K562 (cell line): ENCODE measurements around the gene TARBP2. TPM values are rescaled to one million over a fixed set of nuclear protein-coding genes. Genes with fewer than 3 reads are reported as not detected.
A peak's percentile ranks its signal among the peaks of the same experiment; 100 is the strongest.

Source experiments
- BRF1 ChIP-seq: IDR thresholded peaks from 3 replicates; pipeline ENCODE4 v1.6.1; 2011; ENCODE audit warnings: borderline replicate concordance, mild to moderate bottlenecking; ENCODE audit not compliant: insufficient read length; ENCODE audit errors: extremely low read depth
- FOXM1 ChIP-seq, 2 experiments: fragments of 450-650 bp in 1 of 2; sonication (generic) in 1 of 2; formaldehyde crosslinking in 1 of 2; IDR thresholded peaks; 2 replicates each; pipeline versions ENCODE4 v1.6.1 to v1.9.0; 2017 to 2022; ENCODE audit warnings: low read depth in 2 of 2, mild to moderate bottlenecking in 2 of 2, missing genetic modification reagents in 1 of 2, moderate library complexity in 1 of 2
- GABPB1 ChIP-seq: sonication (generic); formaldehyde crosslinking; IDR thresholded peaks from 2 replicates; pipeline ENCODE4 v1.8.0; 2022; ENCODE audit warnings: mild to moderate bottlenecking, missing genetic modification reagents
- GABPB2 ChIP-seq: fragments of 250-450 bp; sonication (Bioruptor Pico); conservative IDR thresholded peaks from 2 replicates; pipeline ENCODE4 v1.5.1; 2021; ENCODE audit warnings: mild to moderate bottlenecking
- HNRNPK ChIP-seq: fragments of 200-400 bp; formaldehyde crosslinking; IDR thresholded peaks from one replicate; pipeline ENCODE4 v1.6.1; 2018; ENCODE audit warnings: mild to moderate bottlenecking, low read depth, low read length; ENCODE audit not compliant: poor library complexity, severe bottlenecking
- JUND ChIP-seq, 2 experiments: IDR thresholded peaks; 2 replicates in 1 of 2; 3 replicates in 1 of 2; pipeline ENCODE4 v1.6.1; 2011; ENCODE audit warnings: borderline replicate concordance in 2 of 2, low read depth in 2 of 2, low read length in 2 of 2, improper control_type of control experiment in 1 of 2, missing biosample characterization in 1 of 2, missing genetic modification characterization in 1 of 2, missing genetic modification reagents in 1 of 2
- KDM1A ChIP-seq, 2 experiments: fragments of 450-650 bp; IDR thresholded peaks; 2 replicates each; pipeline ENCODE4 v1.6.1; 2016; ENCODE audit warnings: mild to moderate bottlenecking in 2 of 2
- NFE2 ChIP-seq: IDR thresholded peaks from 2 replicates; pipeline ENCODE4 v1.6.1; 2014; ENCODE audit warnings: antibody characterized with exemption, low read depth
- NR1H2 ChIP-seq: sonication (generic); formaldehyde crosslinking; IDR thresholded peaks from 2 replicates; pipeline ENCODE4 v1.4.0; 2020; ENCODE audit warnings: mild to moderate bottlenecking, missing genetic modification reagents
- RBBP5 ChIP-seq: fragments of 200-600 bp; sonication (generic); IDR thresholded peaks from 2 replicates; pipeline ENCODE4 v1.6.1; 2012; ENCODE audit warnings: borderline replicate concordance, mild to moderate bottlenecking, low read length, control low read depth, inconsistent platforms; ENCODE audit not compliant: insufficient read depth, poor library complexity, severe bottlenecking
- SNIP1 ChIP-seq: fragments of 450-650 bp; IDR thresholded peaks from 2 replicates; pipeline ENCODE4 v1.7.1; 2017; ENCODE audit warnings: low read depth, mild to moderate bottlenecking
- ZC3H4 ChIP-seq: sonication (generic); formaldehyde crosslinking; IDR thresholded peaks from 2 replicates; pipeline ENCODE4 v1.9.0; 2021; ENCODE audit warnings: missing genetic modification reagents, borderline replicate concordance
- ZFP30 ChIP-seq: fragments of 250-450 bp; sonication (Bioruptor Pico); IDR thresholded peaks from 2 replicates; pipeline ENCODE4 v1.8.0; 2022; ENCODE audit warnings: moderate library complexity, mild to moderate bottlenecking, inconsistent platforms, borderline replicate concordance
- ZFPM2 ChIP-seq: fragments of 250-450 bp; sonication (Bioruptor Pico); IDR thresholded peaks from 2 replicates; pipeline ENCODE4 v1.5.1; 2022; ENCODE audit warnings: mild to moderate bottlenecking
- ZHX1 ChIP-seq: fragments of 150-350 bp; conservative IDR thresholded peaks from 2 replicates; pipeline ENCODE4 v1.6.1; 2014; ENCODE audit warnings: low read length
- ZNF133 ChIP-seq: fragments of 250-450 bp; sonication (Bioruptor Pico); IDR thresholded peaks from 2 replicates; pipeline ENCODE4 v1.4.0; 2020; ENCODE audit warnings: mild to moderate bottlenecking
- ZNF830 ChIP-seq: fragments of 250-450 bp; sonication (Bioruptor Pico); IDR thresholded peaks from 2 replicates; pipeline ENCODE4 v1.5.0; 2021; ENCODE audit warnings: mild to moderate bottlenecking
- ZSCAN32 ChIP-seq: fragments of 450-650 bp; formaldehyde crosslinking; IDR thresholded peaks from 2 replicates; pipeline ENCODE4 v1.4.0; 2020; ENCODE audit warnings: mild to moderate bottlenecking, moderate library complexity
- polyA plus RNA-seq, 8 experiments: library from polyadenylated mRNA; depleted of rRNA in 4 of 8; stranded (reverse) in 5 of 8; unstranded in 3 of 8; fragments of >200 nt; fragmentation: Nextera tagmentation in 2 of 8; fragmentation: Illumina TruSeq in 1 of 8; extraction: Ambion mirVana in 2 of 8; extraction: Trizol in 1 of 8; gene quantifications; 2 replicates each; pipeline versions ENCODE4 v1.2.1 to v1.2.3, GENCODE V29; 2011 to 2014; ENCODE audit warnings: inconsistent platforms in 1 of 8, missing spikeins in 1 of 8
- total RNA-seq, 7 experiments: library from RNA; depleted of rRNA in 6 of 7; stranded (reverse); fragments of >200 nt in 6 of 7; fragmentation: Illumina TruSeq in 2 of 7; extraction: Trizol in 2 of 7; gene quantifications; 2 replicates each; pipeline versions ENCODE4 v1.2.1 to v1.2.3, GENCODE V29; 2011 to 2021; ENCODE audit warnings: low replicate concordance in 1 of 7
- TF ChIP-seq, protein P1 (sequence below): sonication (generic); formaldehyde crosslinking; IDR thresholded peaks from 2 replicates; pipeline ENCODE4 v1.8.0; 2022; ENCODE audit warnings: missing genetic modification reagents, mild to moderate bottlenecking, borderline replicate concordance
- TF ChIP-seq, protein P2 (sequence below): fragments of 200-800 bp; sonication (Bioruptor generic); IDR thresholded peaks from 2 replicates; pipeline ENCODE4 v1.6.1; 2017; ENCODE audit warnings: missing genetic modification characterization, missing compliant biosample characterization

The TARBP2 gene
- total and polyA plus RNA-seq, 9 of the 15 experiments (the other 6 are each of a cell fraction or from before 2014, with no cell fraction given) = 5.6 to 69.0 (median 44.6) TPM

- TF ChIP-seq ZHX1 = no peak
- peak; percentile 87; the same call in 1 of the 2 replicates for TF ChIP-seq ZNF133 (CRISPR knock-in tag)
- TF ChIP-seq ZFPM2 (CRISPR knock-in tag) = no peak
- no peak for TF ChIP-seq SNIP1
- TF ChIP-seq RBBP5 = peak; percentile 93
- TF ChIP-seq NFE2 = no peak
- no peak for TF ChIP-seq GABPB2
- TF ChIP-seq JUND (IDR thresholded peaks at IDR 0.05; ENCODE audit: borderline replicate concordance, low read depth, low read length) = peak; percentile 57
- peak; percentile 67; the same call in 1 of the 3 replicates for TF ChIP-seq JUND (tag; IDR thresholded peaks at IDR 0.05; ENCODE audit: borderline replicate concordance, low read depth, low read length)
- no peak for TF ChIP-seq NR1H2 (CRISPR knock-in tag)
- TF ChIP-seq ZNF830 (CRISPR knock-in tag) = peak; percentile 53; the same call in 1 of the 2 replicates
- no peak for TF ChIP-seq ZFP30 (CRISPR knock-in tag)
- TF ChIP-seq GABPB1 (CRISPR knock-in tag) = peak; percentile 68; the same call in 1 of the 2 replicates
- TF ChIP-seq ZC3H4 = peak; percentile 42; the same call in 1 of the 2 replicates
- TF ChIP-seq, protein P1, sequence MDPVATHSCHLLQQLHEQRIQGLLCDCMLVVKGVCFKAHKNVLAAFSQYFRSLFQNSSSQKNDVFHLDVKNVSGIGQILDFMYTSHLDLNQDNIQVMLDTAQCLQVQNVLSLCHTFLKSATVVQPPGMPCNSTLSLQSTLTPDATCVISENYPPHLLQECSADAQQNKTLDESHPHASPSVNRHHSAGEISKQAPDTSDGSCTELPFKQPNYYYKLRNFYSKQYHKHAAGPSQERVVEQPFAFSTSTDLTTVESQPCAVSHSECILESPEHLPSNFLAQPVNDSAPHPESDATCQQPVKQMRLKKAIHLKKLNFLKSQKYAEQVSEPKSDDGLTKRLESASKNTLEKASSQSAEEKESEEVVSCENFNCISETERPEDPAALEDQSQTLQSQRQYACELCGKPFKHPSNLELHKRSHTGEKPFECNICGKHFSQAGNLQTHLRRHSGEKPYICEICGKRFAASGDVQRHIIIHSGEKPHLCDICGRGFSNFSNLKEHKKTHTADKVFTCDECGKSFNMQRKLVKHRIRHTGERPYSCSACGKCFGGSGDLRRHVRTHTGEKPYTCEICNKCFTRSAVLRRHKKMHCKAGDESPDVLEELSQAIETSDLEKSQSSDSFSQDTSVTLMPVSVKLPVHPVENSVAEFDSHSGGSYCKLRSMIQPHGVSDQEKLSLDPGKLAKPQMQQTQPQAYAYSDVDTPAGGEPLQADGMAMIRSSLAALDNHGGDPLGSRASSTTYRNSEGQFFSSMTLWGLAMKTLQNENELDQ (CRISPR knock-in tag) = no peak
- no peak for TF ChIP-seq FOXM1 (IDR thresholded peaks at IDR 0.05; ENCODE audit: low read depth)
- no peak for TF ChIP-seq FOXM1 (CRISPR knock-in tag; IDR thresholded peaks at IDR 0.05; ENCODE audit: low read depth)
- no peak for TF ChIP-seq BRF1
- TF ChIP-seq, protein P2, sequence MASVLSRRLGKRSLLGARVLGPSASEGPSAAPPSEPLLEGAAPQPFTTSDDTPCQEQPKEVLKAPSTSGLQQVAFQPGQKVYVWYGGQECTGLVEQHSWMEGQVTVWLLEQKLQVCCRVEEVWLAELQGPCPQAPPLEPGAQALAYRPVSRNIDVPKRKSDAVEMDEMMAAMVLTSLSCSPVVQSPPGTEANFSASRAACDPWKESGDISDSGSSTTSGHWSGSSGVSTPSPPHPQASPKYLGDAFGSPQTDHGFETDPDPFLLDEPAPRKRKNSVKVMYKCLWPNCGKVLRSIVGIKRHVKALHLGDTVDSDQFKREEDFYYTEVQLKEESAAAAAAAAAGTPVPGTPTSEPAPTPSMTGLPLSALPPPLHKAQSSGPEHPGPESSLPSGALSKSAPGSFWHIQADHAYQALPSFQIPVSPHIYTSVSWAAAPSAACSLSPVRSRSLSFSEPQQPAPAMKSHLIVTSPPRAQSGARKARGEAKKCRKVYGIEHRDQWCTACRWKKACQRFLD (CRISPR knock-in tag) = peak; percentile 96
- peak; percentile 56; the same call in 1 of the 2 replicates for TF ChIP-seq ZSCAN32 (CRISPR knock-in tag)
- TF ChIP-seq KDM1A (IDR thresholded peaks at IDR 0.05) = no peak
- TF ChIP-seq HNRNPK = no peak
Measured at GRCh38 chr12:53500776-53501614, at the start of gene TARBP2 (continued).
